ENCODE data around the gene DIP2C.

The DIP2C gene

GRCh38 chr10:360653-361052 is 328.8 kb downstream of the DIP2C start:
- TF ChIP-seq CTCF (IDR thresholded peaks at IDR 0.05; ENCODE audit: extremely low read depth, insufficient read depth, missing control alignments): no peak
- no peak for DNase-seq (ENCODE audit: low spot score)
- in situ Hi-C loops (cut with MboI; ENCODE audit: low pct_unique_long_range_greater_than_20kb, low sequenced_read_pairs, unreplicated experiment): no loop called here

- in situ Hi-C loops (cut with MboI; ENCODE audit: low pct_unique_long_range_greater_than_20kb, low sequenced_read_pairs, unreplicated experiment): no loop called here
- TF ChIP-seq CTCF (IDR thresholded peaks at IDR 0.05; ENCODE audit: extremely low read depth, insufficient read depth, missing control alignments): no peak
- DNase-seq (ENCODE audit: low spot score): no peak
These were observed 329.7 kb downstream of the DIP2C start for GRCh38 chr10:359762-360161.

GRCh38 chr10:359093-359492 is 330.4 kb downstream of the DIP2C start:
- in situ Hi-C loops (cut with MboI; ENCODE audit: low pct_unique_long_range_greater_than_20kb, low sequenced_read_pairs, unreplicated experiment): no loop called here

GRCh38 chr10:357201-357950 is 332.1 kb downstream of the DIP2C start:
- TF ChIP-seq CTCF (IDR thresholded peaks at IDR 0.05; ENCODE audit: extremely low read depth, insufficient read depth, missing control alignments): no peak

More at GRCh38 chr10:359093-359492, 330.4 kb downstream of the DIP2C start:
- TF ChIP-seq CTCF (IDR thresholded peaks at IDR 0.05; ENCODE audit: extremely low read depth, insufficient read depth, missing control alignments): no peak
- DNase-seq (ENCODE audit: low spot score): no peak

GRCh38 chr10:356452-356851 is 333.0 kb downstream of the DIP2C start:
- in situ Hi-C loops (cut with MboI; ENCODE audit: low pct_unique_long_range_greater_than_20kb, low sequenced_read_pairs, unreplicated experiment): no loop called here
- no peak for TF ChIP-seq CTCF (IDR thresholded peaks at IDR 0.05; ENCODE audit: extremely low read depth, insufficient read depth, missing control alignments)
- DNase-seq (ENCODE audit: low spot score): no peak

More at GRCh38 chr10:357201-357950, 332.1 kb downstream of the DIP2C start:
- in situ Hi-C loops (cut with MboI; ENCODE audit: low pct_unique_long_range_greater_than_20kb, low sequenced_read_pairs, unreplicated experiment): no loop called here
- no peak for DNase-seq (ENCODE audit: low spot score)

GRCh38 chr10:354901-355617 is 334.4 kb downstream of the DIP2C start:
- TF ChIP-seq CTCF (IDR thresholded peaks at IDR 0.05; ENCODE audit: extremely low read depth, insufficient read depth, missing control alignments): no peak
- no peak for DNase-seq (ENCODE audit: low spot score)
- in situ Hi-C loops (cut with MboI; ENCODE audit: low pct_unique_long_range_greater_than_20kb, low sequenced_read_pairs, unreplicated experiment): no loop called here
